ENCODE measurements around the gene POU2F3. TPM values are rescaled to one million over a fixed set of nuclear protein-coding genes. Genes with fewer than 3 reads are reported as not detected.

POU2F3 gene
- total RNA-seq, 6 experiments from 2014 or later, result not detected

DNA sequence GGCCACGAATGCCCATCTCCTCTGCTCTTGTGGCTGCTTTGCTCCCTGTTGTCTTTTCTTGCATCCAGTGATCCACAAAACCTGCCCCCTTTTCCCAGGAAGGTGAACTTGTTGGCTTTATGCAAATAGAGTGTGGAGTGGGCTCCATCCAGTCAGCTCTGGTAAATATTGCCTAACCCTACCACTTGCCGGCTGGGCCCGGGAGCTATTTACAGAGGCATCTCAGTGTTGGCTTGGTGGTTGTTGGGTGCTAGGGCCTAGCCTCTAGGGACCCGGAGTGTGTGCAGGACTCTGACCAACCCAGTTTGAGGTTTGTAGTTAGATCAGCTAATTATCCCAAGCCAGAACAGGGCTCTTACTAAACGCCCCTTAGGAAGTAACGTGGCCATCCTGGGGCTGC is 44.3 kb downstream of the POU2F3 start:
- no peaks in the 10 kb centered on the region for H3K9me3 Mint-ChIP-seq
- peaks cover 19% of the 10 kb centered on the region for H3K4me1 Mint-ChIP-seq (ENCODE audit: low read depth)
- H3K27me3 Mint-ChIP-seq (ENCODE audit: insufficient read depth), result peaks cover 27% of the 10 kb centered on the region
- TF ChIP-seq, protein P1, sequence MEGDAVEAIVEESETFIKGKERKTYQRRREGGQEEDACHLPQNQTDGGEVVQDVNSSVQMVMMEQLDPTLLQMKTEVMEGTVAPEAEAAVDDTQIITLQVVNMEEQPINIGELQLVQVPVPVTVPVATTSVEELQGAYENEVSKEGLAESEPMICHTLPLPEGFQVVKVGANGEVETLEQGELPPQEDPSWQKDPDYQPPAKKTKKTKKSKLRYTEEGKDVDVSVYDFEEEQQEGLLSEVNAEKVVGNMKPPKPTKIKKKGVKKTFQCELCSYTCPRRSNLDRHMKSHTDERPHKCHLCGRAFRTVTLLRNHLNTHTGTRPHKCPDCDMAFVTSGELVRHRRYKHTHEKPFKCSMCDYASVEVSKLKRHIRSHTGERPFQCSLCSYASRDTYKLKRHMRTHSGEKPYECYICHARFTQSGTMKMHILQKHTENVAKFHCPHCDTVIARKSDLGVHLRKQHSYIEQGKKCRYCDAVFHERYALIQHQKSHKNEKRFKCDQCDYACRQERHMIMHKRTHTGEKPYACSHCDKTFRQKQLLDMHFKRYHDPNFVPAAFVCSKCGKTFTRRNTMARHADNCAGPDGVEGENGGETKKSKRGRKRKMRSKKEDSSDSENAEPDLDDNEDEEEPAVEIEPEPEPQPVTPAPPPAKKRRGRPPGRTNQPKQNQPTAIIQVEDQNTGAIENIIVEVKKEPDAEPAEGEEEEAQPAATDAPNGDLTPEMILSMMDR (IDR thresholded peaks at IDR 0.05), result no peak
- no peak overlapping the region for H3K27ac Mint-ChIP-seq
- no peaks in the 10 kb centered on the region for H3K36me3 Mint-ChIP-seq (ENCODE audit: low read depth)
- no peak overlapping the region for H3K4me3 Mint-ChIP-seq
- DNase-seq, result no peak

DNA sequence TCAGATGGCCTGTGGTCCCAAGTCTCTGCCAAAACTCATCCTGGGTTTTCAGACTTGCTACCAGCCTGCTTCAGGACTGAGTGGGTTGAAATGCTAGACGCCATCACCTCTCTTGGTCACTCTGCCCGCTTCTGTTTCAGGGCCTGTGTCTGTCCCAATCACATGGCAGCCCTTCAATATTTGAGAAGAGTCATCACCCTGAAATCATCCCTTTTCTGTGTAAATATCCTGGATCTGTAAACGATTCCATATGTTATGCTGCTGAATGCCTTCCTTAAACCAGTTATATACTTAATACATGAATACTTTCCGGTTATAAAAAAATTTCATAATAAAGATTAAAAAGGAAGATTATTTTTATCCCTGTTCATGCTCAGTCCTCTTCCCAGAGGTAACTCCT is 45.3 kb downstream of the POU2F3 start:
- Mint-ChIP-seq H3K4me1 (ENCODE audit: low read depth) (peaks cover 19% of the 10 kb centered on the region), H3K9me3 (no peaks in the 10 kb centered on the region)
- TF ChIP-seq, protein P1 (IDR thresholded peaks at IDR 0.05), result no peak

DNA sequence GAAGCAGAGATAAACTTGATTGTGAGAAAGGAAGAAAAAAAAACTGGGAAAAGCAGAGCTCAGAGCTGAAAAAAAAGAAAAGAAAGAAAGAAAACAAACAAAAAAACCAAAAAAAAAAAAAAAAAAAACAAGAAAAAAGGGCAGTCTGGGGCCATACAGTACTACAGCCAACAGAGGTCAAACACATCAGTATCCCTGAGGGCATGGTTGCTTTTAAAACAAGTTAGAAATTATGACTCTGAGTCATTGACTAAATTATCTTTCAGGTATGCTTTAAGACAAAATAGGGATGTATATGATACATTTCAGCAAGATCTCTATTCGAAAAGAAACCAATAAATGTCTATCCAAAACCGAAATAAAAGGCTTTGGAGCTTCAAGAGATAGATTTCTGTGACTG is 48.1 kb downstream of the POU2F3 start:
- TF ChIP-seq, protein P1 (IDR thresholded peaks at IDR 0.05), result no peak
- peaks cover 29% of the 10 kb centered on the region for H3K27me3 Mint-ChIP-seq (ENCODE audit: insufficient read depth)
- peaks cover 15% of the 10 kb centered on the region for H3K4me1 Mint-ChIP-seq (ENCODE audit: low read depth)
- no peak overlapping the region for H3K4me3 Mint-ChIP-seq
- H3K27ac Mint-ChIP-seq, result no peak overlapping the region
- no peak for DNase-seq
- H3K36me3 Mint-ChIP-seq (ENCODE audit: low read depth), result no peaks in the 10 kb centered on the region
- H3K9me3 Mint-ChIP-seq, result no peaks in the 10 kb centered on the region

More for the DNA sequence above, 45.3 kb downstream of the POU2F3 start:
- Mint-ChIP-seq H3K36me3 (ENCODE audit: low read depth) (no peaks in the 10 kb centered on the region), H3K27me3 (ENCODE audit: insufficient read depth) (peaks cover 28% of the 10 kb centered on the region), H3K27ac (no peak overlapping the region), H3K4me3 (no peak overlapping the region)
- DNase-seq, result no peak

DNA sequence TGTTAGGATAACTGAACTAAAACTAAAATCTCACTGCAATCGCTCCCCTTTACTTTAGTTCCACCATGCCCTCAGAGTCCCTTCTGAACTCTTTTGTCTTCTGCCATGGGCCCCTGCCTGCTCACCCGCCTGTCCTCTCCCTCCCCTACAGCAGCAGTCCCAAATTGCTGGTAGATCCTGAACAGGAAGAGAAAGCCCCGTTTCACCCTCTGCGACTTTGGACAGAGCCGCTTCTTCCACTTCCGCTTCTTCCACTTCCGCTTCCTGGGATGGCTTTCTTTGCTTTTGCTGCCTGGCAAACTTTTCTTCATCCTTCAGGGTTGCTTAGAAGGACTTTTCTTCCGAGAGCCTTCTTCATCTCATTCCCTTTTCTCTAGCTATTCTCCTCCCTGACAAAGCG is 49.5 kb downstream of the POU2F3 start:
- peaks cover 31% of the 10 kb centered on the region for H3K27me3 Mint-ChIP-seq (ENCODE audit: insufficient read depth)

DNA sequence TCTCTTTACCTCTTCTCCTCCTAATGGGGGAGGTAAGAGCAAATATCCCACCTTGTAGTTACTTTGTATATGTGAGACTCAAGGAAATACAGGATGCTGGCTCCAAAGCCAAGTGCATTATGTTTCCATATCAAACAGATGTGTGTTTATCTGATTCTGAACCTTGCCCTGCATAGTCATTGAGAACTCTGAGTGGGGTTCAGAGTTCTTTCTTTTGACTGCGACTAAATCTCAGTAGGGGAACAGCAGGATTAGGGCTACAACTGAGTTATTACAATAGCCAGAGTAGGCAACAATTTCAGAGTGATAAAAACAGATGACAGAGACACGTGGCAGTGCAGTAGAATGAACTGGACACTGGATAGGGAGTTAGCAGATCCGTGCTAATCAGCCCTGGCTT is 51.0 kb downstream of the POU2F3 start:
- H3K4me1 Mint-ChIP-seq (ENCODE audit: low read depth), result peaks cover 17% of the 10 kb centered on the region
- no peak overlapping the region for H3K27ac Mint-ChIP-seq
- no peaks in the 10 kb centered on the region for H3K36me3 Mint-ChIP-seq (ENCODE audit: low read depth)
- peaks cover 40% of the 10 kb centered on the region for H3K27me3 Mint-ChIP-seq (ENCODE audit: insufficient read depth)
- no peaks in the 10 kb centered on the region for H3K9me3 Mint-ChIP-seq
- no peak overlapping the region for H3K4me3 Mint-ChIP-seq
- DNase-seq, result no peak
- TF ChIP-seq, protein P1 (IDR thresholded peaks at IDR 0.05), result no peak

More for the DNA sequence above, 49.5 kb downstream of the POU2F3 start:
- Mint-ChIP-seq H3K4me3 (no peak overlapping the region), H3K9me3 (no peaks in the 10 kb centered on the region), H3K4me1 (ENCODE audit: low read depth) (peaks cover 15% of the 10 kb centered on the region), H3K27ac (no peak overlapping the region), H3K36me3 (ENCODE audit: low read depth) (no peaks in the 10 kb centered on the region)
- no peak for DNase-seq
- TF ChIP-seq, protein P1 (IDR thresholded peaks at IDR 0.05), result no peak
